Spleen (tissue), 11 donors: ENCODE results near the gene ZNF25. TPM values are rescaled to one million over a fixed set of nuclear protein-coding genes. Genes with fewer than 3 reads are reported as not detected.

ENCODE experiments used
- DNase-seq: peaks from one replicate; pipeline ENCODE4 v3.0.0-alpha.2; 2020
- H3K27ac ChIP-seq, 8 donors: fragments of 200-600 bp; sonication (generic) in 7 of 8; 1 replicate in 4 of 8; 2 replicates in 4 of 8; pipeline versions ENCODE4 v1.5.0 to v1.8.0; 2016 to 2021; ENCODE audit warnings: inconsistent platforms in 4 of 8, mild to moderate bottlenecking in 4 of 8, moderate library complexity in 1 of 8
- H3K27me3 ChIP-seq, 7 donors: fragments of 200-600 bp; sonication (generic) in 6 of 7; replicated peaks in 1 of 7; 1 replicate in 4 of 7; 2 replicates in 3 of 7; pipeline versions ENCODE4 v1.5.0 to v1.8.0; 2016 to 2021; ENCODE audit warnings: inconsistent platforms in 3 of 7, mild to moderate bottlenecking in 1 of 7
- H3K36me3 ChIP-seq, 6 donors: fragments of 200-600 bp; sonication (generic) in 5 of 6; 1 replicate in 4 of 6; 2 replicates in 2 of 6; pipeline versions ENCODE4 v1.5.0 to v1.8.0; 2016 to 2021; ENCODE audit warnings: inconsistent platforms in 2 of 6
- H3K4me1 ChIP-seq, 6 donors: fragments of 200-600 bp; sonication (generic) in 5 of 6; 1 replicate in 3 of 6; 2 replicates in 3 of 6; pipeline versions ENCODE4 v1.5.0 to v1.8.0; 2016 to 2021; ENCODE audit warnings: inconsistent platforms in 3 of 6
- H3K4me3 ChIP-seq, 8 donors: fragments of 200-600 bp; sonication (generic) in 7 of 8; 1 replicate in 4 of 8; 2 replicates in 4 of 8; pipeline versions ENCODE4 v1.5.0 to v1.8.0; 2016 to 2021; ENCODE audit warnings: inconsistent platforms in 4 of 8, mild to moderate bottlenecking in 4 of 8, moderate library complexity in 2 of 8
- H3K9me3 ChIP-seq, 8 donors: fragments of 200-600 bp; sonication (generic) in 7 of 8; 1 replicate in 4 of 8; 2 replicates in 4 of 8; pipeline versions ENCODE4 v1.5.0 to v1.8.0; 2016 to 2021; ENCODE audit warnings: inconsistent platforms in 4 of 8
- CTCF ChIP-seq, 11 experiments: fragments of 200-600 bp in 7 of 11; fragments of 450-650 bp in 4 of 11; sonication (generic) in 4 of 11; IDR thresholded peaks in 8 of 11; conservative IDR thresholded peaks in 3 of 11; 1 replicate in 7 of 11; 2 replicates in 4 of 11; pipeline versions ENCODE4 v1.4.0 to v1.8.0; 2016 to 2021; ENCODE audit warnings: antibody characterized with exemption in 11 of 11, inconsistent platforms in 4 of 11, mild to moderate bottlenecking in 1 of 11
- POLR2A ChIP-seq, 3 donors: fragments of 450-650 bp; IDR thresholded peaks; one replicate each; pipeline ENCODE4 v1.5.1; 2017; ENCODE audit warnings: antibody characterized with exemption in 3 of 3, mild to moderate bottlenecking in 1 of 3
- POLR2AphosphoS5 ChIP-seq, 3 donors: sonication (generic); formaldehyde crosslinking; IDR thresholded peaks; one replicate each; pipeline ENCODE4 v1.5.1; 2017; ENCODE audit warnings: antibody characterized with exemption in 3 of 3
- WGBS, 5 donors: extraction: QIAGEN DNeasy Blood & Tissue Kit in 3 of 5; methylation state at CpG; one replicate each; pipeline versions ENCODE4 v1.1.5 to v1.1.7; 2013 to 2018; 5-methylcytosine and 5-hydroxymethylcytosine counted together
- intact Hi-C: fragments of 100-400 bp; cut with DNase I; formaldehyde crosslinking; loops from one replicate; pipeline ENCODE4 v1.15.0; 2023; ENCODE audit warnings: low total_unique reads
- polyA plus RNA-seq, 3 donors: library from polyadenylated mRNA; stranded (reverse); fragments of 200-250 nt; gene quantifications; one replicate each; pipeline ENCODE4 v1.2.1, GENCODE V29; 2013
- total RNA-seq, 7 donors: library from RNA; depleted of rRNA in 3 of 7; stranded (reverse); fragments of >200 nt in 3 of 7; fragmentation: NEBNext Ultra II Directional in 4 of 7; extraction: Animal tissue kit (Norgen Biotek cat#: 25700) in 4 of 7; gene quantifications; one replicate each; pipeline versions ENCODE4 v1.1.0 to v1.2.1, GENCODE V29; 2016 to 2021
- donor health status: healthy with polysubstance abuse.
- donor health status: DM: no; HTN: no; CAD: no; lungs with moderate emphysema.
- donor health status: DM: no; HTN: no; CAD: no.
- donor health status: Bipolar disorder and iron deficiency.
- donor health status: healthy.
- donor health status: DM: no; HTN: no; CAD: no.
- donor health status: DM: yes; HTN: yes; CAD: no.

ZNF25 gene
- total and polyA plus RNA-seq, 10 donors, result 4.7 to 14.4 (median 10.4) TPM

GRCh38 chr10:37960591-37961137 is 15.8 kb downstream of the ZNF25 start:
- Histone ChIP-seq H3K27ac (no peak overlapping the region), H3K4me1 (no peaks in the 10 kb centered on the region), H3K27me3 (no peaks in the 10 kb centered on the region), H3K4me3 (no peak overlapping the region), H3K9me3 (peaks cover 0 to 25% (median 20%) of the 10 kb centered on the region in 8 donors), H3K36me3 (peaks cover 2 to 78% (median 30%) of the 10 kb centered on the region in 6 donors)
- DNase-seq, result no peak
- TF ChIP-seq CTCF (IDR thresholded peaks at IDR 0.05 in 8 of 11, conservative IDR thresholded peaks at IDR 0.05 in 3 of 11) (no peak), POLR2AphosphoS5 (IDR thresholded peaks at IDR 0.05) (no peak), POLR2A (IDR thresholded peaks at IDR 0.05) (no peak)
- WGBS, 5 donors, result 91 to 98% (median 95%) methylated on average over 2 of the region's 2 CpGs
- intact Hi-C loops, result no loop called here

GRCh38 chr10:37957841-37958240 is 18.6 kb downstream of the ZNF25 start:
- Histone ChIP-seq H3K27ac (no peak overlapping the region), H3K4me1 (no peaks in the 10 kb centered on the region), H3K4me3 (no peak overlapping the region), H3K9me3 (peaks cover 0 to 16% (median 14%) of the 10 kb centered on the region in 8 donors), H3K36me3 (peaks cover 10 to 82% (median 51%) of the 10 kb centered on the region in 6 donors), H3K27me3 (no peaks in the 10 kb centered on the region)
- no peak for DNase-seq
- WGBS, 5 donors, result 89 to 100% (median 96%) methylated on average over 2 of the region's 2 CpGs
- TF ChIP-seq POLR2A (IDR thresholded peaks at IDR 0.05) (no peak), POLR2AphosphoS5 (IDR thresholded peaks at IDR 0.05) (no peak), CTCF (IDR thresholded peaks at IDR 0.05 in 8 of 11, conservative IDR thresholded peaks at IDR 0.05 in 3 of 11) (no peak)
- intact Hi-C loops, result no loop called here

- no peak for DNase-seq
- Histone ChIP-seq H3K9me3 (peaks cover 3 to 31% (median 29%) of the 10 kb centered on the region in 8 donors), H3K4me3 (no peak overlapping the region), H3K27ac (no peak overlapping the region), H3K4me1 (no peaks in the 10 kb centered on the region), H3K36me3 (peaks cover 14 to 91% (median 68%) of the 10 kb centered on the region in 6 donors), H3K27me3 (no peaks in the 10 kb centered on the region)
- 94 to 100% (median 98%) methylated on average over 3 of the region's 3 CpGs for WGBS, 5 donors
- intact Hi-C loops, result no loop called here
- TF ChIP-seq POLR2A (IDR thresholded peaks at IDR 0.05), result no peak
Measured at GRCh38 chr10:37952926-37953325, 23.5 kb downstream of the ZNF25 start.

GRCh38 chr10:37952043-37952755 is 24.2 kb downstream of the ZNF25 start:
- H3K4me1 ChIP-seq, result no peaks in the 10 kb centered on the region

More at GRCh38 chr10:37952043-37952755, 24.2 kb downstream of the ZNF25 start:
- 89 to 97% (median 93%) methylated on average over 2 of the region's 2 CpGs for WGBS, 5 donors
- TF ChIP-seq POLR2AphosphoS5 (IDR thresholded peaks at IDR 0.05) (no peak), CTCF (IDR thresholded peaks at IDR 0.05 in 8 of 11, conservative IDR thresholded peaks at IDR 0.05 in 3 of 11) (no peak), POLR2A (IDR thresholded peaks at IDR 0.05) (no peak)
- no peak for DNase-seq
- no peak overlapping the region for H3K4me3 ChIP-seq
- intact Hi-C loops, result no loop called here
- peaks cover 3 to 31% (median 29%) of the 10 kb centered on the region in 8 donors for H3K9me3 ChIP-seq
- H3K36me3 ChIP-seq, result peaks cover 14 to 84% (median 62%) of the 10 kb centered on the region in 6 donors
- no peaks in the 10 kb centered on the region for H3K27me3 ChIP-seq
- H3K27ac ChIP-seq, result no peak overlapping the region
